Measurements from ENCODE around the gene ADORA1.

DNA sequence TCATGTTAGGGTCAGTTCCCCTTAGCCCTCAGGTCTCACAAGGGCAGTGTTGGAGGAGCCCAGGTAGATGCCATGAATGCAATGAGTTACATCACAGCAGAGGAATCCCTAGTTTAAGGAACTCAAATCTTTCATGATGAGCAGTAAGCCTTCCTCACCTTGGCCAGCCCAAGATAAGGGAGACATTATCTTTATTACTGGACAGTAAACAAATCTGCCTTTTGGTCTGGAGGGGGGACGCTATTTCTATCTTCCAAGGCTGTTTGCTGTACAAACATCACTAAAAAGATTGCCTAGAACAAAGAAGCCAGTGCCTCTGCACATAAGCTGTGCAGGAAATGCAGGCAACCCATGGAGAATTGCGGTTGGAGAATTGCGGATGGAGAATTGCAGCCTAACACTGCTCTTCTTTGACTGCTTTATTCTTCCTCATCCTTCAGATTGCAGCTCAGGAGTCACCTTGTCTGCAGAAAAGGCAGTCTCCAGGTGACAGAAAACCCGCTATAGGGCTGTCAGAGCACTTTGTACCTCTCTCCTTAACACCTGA is 61.2 kb downstream of the ADORA1 start:
- TF ChIP-seq, protein P1, sequence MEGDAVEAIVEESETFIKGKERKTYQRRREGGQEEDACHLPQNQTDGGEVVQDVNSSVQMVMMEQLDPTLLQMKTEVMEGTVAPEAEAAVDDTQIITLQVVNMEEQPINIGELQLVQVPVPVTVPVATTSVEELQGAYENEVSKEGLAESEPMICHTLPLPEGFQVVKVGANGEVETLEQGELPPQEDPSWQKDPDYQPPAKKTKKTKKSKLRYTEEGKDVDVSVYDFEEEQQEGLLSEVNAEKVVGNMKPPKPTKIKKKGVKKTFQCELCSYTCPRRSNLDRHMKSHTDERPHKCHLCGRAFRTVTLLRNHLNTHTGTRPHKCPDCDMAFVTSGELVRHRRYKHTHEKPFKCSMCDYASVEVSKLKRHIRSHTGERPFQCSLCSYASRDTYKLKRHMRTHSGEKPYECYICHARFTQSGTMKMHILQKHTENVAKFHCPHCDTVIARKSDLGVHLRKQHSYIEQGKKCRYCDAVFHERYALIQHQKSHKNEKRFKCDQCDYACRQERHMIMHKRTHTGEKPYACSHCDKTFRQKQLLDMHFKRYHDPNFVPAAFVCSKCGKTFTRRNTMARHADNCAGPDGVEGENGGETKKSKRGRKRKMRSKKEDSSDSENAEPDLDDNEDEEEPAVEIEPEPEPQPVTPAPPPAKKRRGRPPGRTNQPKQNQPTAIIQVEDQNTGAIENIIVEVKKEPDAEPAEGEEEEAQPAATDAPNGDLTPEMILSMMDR (IDR thresholded peaks at IDR 0.05; ENCODE audit: low read length) = no peak
- TF ChIP-seq EZH2phosphoT487 (IDR thresholded peaks at IDR 0.05; ENCODE audit: low read length) = no peak

All from MM.1S (cell line).